SJCRH30 (cell line): ENCODE measurements around the gene MVB12B. TPM values are rescaled to one million over a fixed set of nuclear protein-coding genes. Genes with fewer than 3 reads are reported as not detected.
"Not testable (repeated sequence)": the region's sequence is repeated elsewhere in the genome, so short reads cannot be mapped to it uniquely, and the experiment has no call there.

Experiments used
- DNase-seq, 2 experiments: peaks; one replicate each; pipeline ENCODE4 v3.0.0-alpha.2; 2015 to 2020
- H3K27ac ChIP-seq: fragments of 250-450 bp; sonication (Bioruptor Pico); 2 replicates; pipeline ENCODE4 v1.5.1; 2020; ENCODE audit warnings: mild to moderate bottlenecking, moderate library complexity
- H3K27me3 ChIP-seq: fragments of 250-450 bp; sonication (Bioruptor Pico); 2 replicates; pipeline ENCODE4 v1.5.1; 2020; ENCODE audit warnings: mild to moderate bottlenecking, moderate library complexity
- H3K36me3 ChIP-seq: fragments of 250-450 bp; sonication (Bioruptor Pico); 2 replicates; pipeline ENCODE4 v1.5.1; 2020; ENCODE audit warnings: mild to moderate bottlenecking, moderate library complexity
- H3K4me1 ChIP-seq: fragments of 250-450 bp; sonication (Bioruptor Pico); 2 replicates; pipeline ENCODE4 v1.5.1; 2020; ENCODE audit warnings: mild to moderate bottlenecking, moderate library complexity
- H3K4me3 ChIP-seq: fragments of 250-450 bp; sonication (Bioruptor Pico); 2 replicates; pipeline ENCODE4 v1.5.1; 2020; ENCODE audit warnings: mild to moderate bottlenecking, moderate library complexity
- H3K9me3 ChIP-seq: fragments of 250-450 bp; sonication (Bioruptor Pico); replicated peaks from 2 replicates; pipeline ENCODE4 v1.5.1; 2020; ENCODE audit warnings: mild to moderate bottlenecking, moderate library complexity
- total RNA-seq: library from RNA; depleted of rRNA; stranded (reverse); fragments of >200 nt; shearing (Covaris generic); gene quantifications from 2 replicates; pipeline ENCODE4 v1.2.3, GENCODE V29; 2014

The MVB12B gene
- total RNA-seq, 1 experiment from 2014 or later = 21.9 TPM

- Histone ChIP-seq H3K4me3 (no peak overlapping the region), H3K4me1 (peaks cover 28% of the 10 kb centered on the region), H3K9me3 (no peaks in the 10 kb centered on the region), H3K27ac (no peak overlapping the region), H3K27me3 (no peaks in the 10 kb centered on the region), H3K36me3 (no peaks in the 10 kb centered on the region)
- no peak for DNase-seq
Measured at GRCh38 chr9:126528915-126529314, 202.3 kb downstream of the MVB12B start.

DNA sequence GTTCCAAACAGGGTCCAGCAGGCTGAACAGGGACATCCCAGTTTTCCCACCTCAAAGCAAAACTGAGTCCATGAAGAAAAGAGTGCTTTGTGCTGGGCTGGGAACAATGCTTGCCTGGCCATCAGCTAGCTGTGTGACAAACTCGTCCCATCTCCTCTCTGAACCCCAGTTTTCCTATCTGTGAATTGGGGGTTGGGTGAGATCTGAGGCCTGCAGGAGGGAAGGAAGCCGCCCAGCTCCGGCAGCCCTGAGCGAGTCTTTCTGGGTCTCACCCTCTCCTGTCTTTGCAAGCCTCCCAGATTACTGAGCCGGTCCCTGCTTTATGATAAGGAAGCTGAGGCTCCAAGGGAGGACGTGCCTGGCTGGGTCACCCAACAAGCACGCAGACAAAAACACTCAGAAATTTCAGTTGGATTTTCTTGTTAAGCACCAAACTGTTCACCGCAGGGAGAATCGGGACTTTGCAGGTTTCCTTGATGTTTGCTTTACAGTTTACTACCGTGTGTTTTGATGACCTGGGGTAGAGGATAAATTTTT lies 204.5 kb downstream of the MVB12B start:
- no peak for DNase-seq
- no peak overlapping the region for H3K4me3 ChIP-seq
- H3K36me3 ChIP-seq = no peaks in the 10 kb centered on the region
- H3K27ac ChIP-seq = no peak overlapping the region; the same call in 1 of the 2 replicates
- no peaks in the 10 kb centered on the region for H3K9me3 ChIP-seq
- H3K27me3 ChIP-seq = no peaks in the 10 kb centered on the region
- H3K4me1 ChIP-seq = peaks cover 47% of the 10 kb centered on the region

- peaks cover 52% of the 10 kb centered on the region for H3K4me1 ChIP-seq
- no peaks in the 10 kb centered on the region for H3K9me3 ChIP-seq
- no peak overlapping the region for H3K4me3 ChIP-seq
- DNase-seq = peak in 1 of 2 experiments; percentile 45
- H3K27ac ChIP-seq = peak overlapping the region; percentile 85
- H3K27me3 ChIP-seq = no peaks in the 10 kb centered on the region
- H3K36me3 ChIP-seq = no peaks in the 10 kb centered on the region
Measured at GRCh38 chr9:126531591-126531990, 205.0 kb downstream of the MVB12B start.

- Histone ChIP-seq H3K27me3 (no peaks in the 10 kb centered on the region), H3K4me1 (peaks cover 56% of the 10 kb centered on the region), H3K4me3 (peak overlapping the region; percentile 47), H3K27ac (peak overlapping the region; percentile 85), H3K9me3 (no peaks in the 10 kb centered on the region), H3K36me3 (no peaks in the 10 kb centered on the region)
- DNase-seq = peak; percentile 88 to 91
Measured at GRCh38 chr9:126532019-126532462, 205.4 kb downstream of the MVB12B start.

GRCh38 chr9:126532489-126532888 lies 205.9 kb downstream of the MVB12B start:
- Histone ChIP-seq H3K27ac (peak overlapping the region; percentile 85), H3K4me1 (peaks cover 60% of the 10 kb centered on the region), H3K9me3 (no peaks in the 10 kb centered on the region), H3K4me3 (peak overlapping the region; percentile 47), H3K36me3 (no peaks in the 10 kb centered on the region), H3K27me3 (no peaks in the 10 kb centered on the region)
- peak; percentile 66 to 74 for DNase-seq

GRCh38 chr9:126532951-126533925 lies 206.6 kb downstream of the MVB12B start:
- Histone ChIP-seq H3K27ac (peak overlapping the region; percentile 85), H3K4me1 (peaks cover 60% of the 10 kb centered on the region), H3K4me3 (peak overlapping the region; percentile 47), H3K9me3 (no peaks in the 10 kb centered on the region), H3K27me3 (no peaks in the 10 kb centered on the region), H3K36me3 (no peaks in the 10 kb centered on the region)
- DNase-seq = no peak

DNA sequence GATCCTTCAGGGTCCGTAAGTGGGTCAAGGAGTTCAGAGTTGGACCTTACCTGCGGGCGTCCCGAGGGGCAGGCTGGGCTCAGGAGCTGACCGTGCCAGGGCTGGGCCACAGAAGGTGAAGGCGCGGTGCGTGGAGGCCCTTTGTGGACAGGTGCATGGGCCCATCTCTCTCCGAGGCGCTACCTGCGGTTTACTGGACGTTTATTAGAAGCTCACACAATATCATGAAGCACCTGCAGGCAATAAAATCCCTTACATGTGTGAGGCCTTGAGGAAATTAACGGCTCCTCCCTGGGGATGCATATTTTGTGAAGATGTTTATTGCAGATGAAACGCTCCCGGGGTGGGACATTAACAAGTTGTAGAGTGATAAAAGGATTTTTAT lies 207.3 kb downstream of the MVB12B start:
- no peak overlapping the region for H3K27ac ChIP-seq
- H3K4me3 ChIP-seq = no peak overlapping the region
- peaks cover 60% of the 10 kb centered on the region for H3K4me1 ChIP-seq
- H3K27me3 ChIP-seq = no peaks in the 10 kb centered on the region
- H3K36me3 ChIP-seq = no peaks in the 10 kb centered on the region
- no peak for DNase-seq
- no peaks in the 10 kb centered on the region for H3K9me3 ChIP-seq

- Histone ChIP-seq H3K27me3 (no peaks in the 10 kb centered on the region), H3K4me1 (peaks cover 60% of the 10 kb centered on the region), H3K36me3 (no peaks in the 10 kb centered on the region), H3K9me3 (no peaks in the 10 kb centered on the region), H3K27ac (peak overlapping the region; percentile 7; the same call in 1 of the 2 replicates), H3K4me3 (no peak overlapping the region)
- peak; percentile 60 to 67 for DNase-seq
Measured at GRCh38 chr9:126534431-126535186, 208.0 kb downstream of the MVB12B start.

- peaks cover 59% of the 10 kb centered on the region for H3K4me1 ChIP-seq
- no peaks in the 10 kb centered on the region for H3K9me3 ChIP-seq
- no peaks in the 10 kb centered on the region for H3K36me3 ChIP-seq
- H3K27me3 ChIP-seq = no peaks in the 10 kb centered on the region
- peak overlapping the region; percentile 2; the same call in 1 of the 2 replicates for H3K27ac ChIP-seq
- DNase-seq = peak; percentile 67 to 74
- no peak overlapping the region for H3K4me3 ChIP-seq
Measured at GRCh38 chr9:126536131-126536530, 209.5 kb downstream of the MVB12B start.

GRCh38 chr9:126536841-126537465 lies 210.3 kb downstream of the MVB12B start:
- Histone ChIP-seq H3K27ac (peak overlapping the region; percentile 2; the same call in 1 of the 2 replicates), H3K27me3 (no peaks in the 10 kb centered on the region), H3K9me3 (no peaks in the 10 kb centered on the region), H3K4me1 (peaks cover 51% of the 10 kb centered on the region), H3K4me3 (no peak overlapping the region), H3K36me3 (no peaks in the 10 kb centered on the region)
- DNase-seq = peak; percentile 58 to 68

GRCh38 chr9:126538550-126538949 lies 211.9 kb downstream of the MVB12B start:
- no peak overlapping the region for H3K27ac ChIP-seq

GRCh38 chr9:126540398-126540797 lies 213.8 kb downstream of the MVB12B start:
- H3K27ac ChIP-seq, H3K27me3 ChIP-seq, H3K9me3 ChIP-seq, DNase-seq, H3K4me3 ChIP-seq, H3K36me3 ChIP-seq: not testable (repeated sequence)
- H3K4me1 ChIP-seq = peaks cover 20% of the 10 kb centered on the region

More at GRCh38 chr9:126538550-126538949, 211.9 kb downstream of the MVB12B start:
- H3K9me3 ChIP-seq = no peaks in the 10 kb centered on the region
- DNase-seq = no peak
- H3K27me3 ChIP-seq = no peaks in the 10 kb centered on the region
- no peak overlapping the region for H3K4me3 ChIP-seq
- H3K36me3 ChIP-seq = no peaks in the 10 kb centered on the region
- H3K4me1 ChIP-seq = peaks cover 35% of the 10 kb centered on the region

DNA sequence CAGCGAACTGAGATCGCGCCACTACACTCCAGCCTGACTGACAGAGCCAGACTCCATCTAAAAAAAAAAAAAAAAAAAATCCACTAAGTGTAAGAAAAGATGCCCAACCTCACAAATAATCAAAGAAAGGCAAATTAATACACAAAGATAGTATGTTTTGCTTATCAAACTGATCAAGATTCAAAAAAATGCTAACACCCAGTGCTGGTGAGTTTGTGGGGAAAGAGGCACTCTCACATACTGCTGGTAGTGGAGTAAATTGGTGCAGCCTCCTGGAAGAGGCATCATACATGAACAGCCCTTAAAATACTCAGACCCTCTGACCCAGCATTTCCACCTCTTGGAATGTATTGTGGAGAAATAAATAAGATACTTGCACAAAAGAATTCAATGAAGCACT lies 216.9 kb downstream of the MVB12B start:
- Histone ChIP-seq H3K4me3 (no peak overlapping the region), H3K27ac (no peak overlapping the region), H3K36me3 (no peaks in the 10 kb centered on the region), H3K4me1 (no peaks in the 10 kb centered on the region), H3K9me3 (no peaks in the 10 kb centered on the region), H3K27me3 (no peaks in the 10 kb centered on the region)
- DNase-seq = no peak

- Histone ChIP-seq H3K4me1 (peaks cover 13% of the 10 kb centered on the region), H3K4me3 (no peak overlapping the region), H3K9me3 (no peaks in the 10 kb centered on the region), H3K36me3 (no peaks in the 10 kb centered on the region), H3K27ac (no peak overlapping the region), H3K27me3 (no peaks in the 10 kb centered on the region)
- DNase-seq = no peak
Measured at GRCh38 chr9:126545106-126545505, 218.5 kb downstream of the MVB12B start.
